NCI-H2107 (cell line): ENCODE data around the gene MRPL27.
A peak's percentile ranks its signal among the peaks of the same experiment; 100 is the strongest.

Experiments
- DNase-seq: peaks from one replicate; lab custom pipeline; 2025; lab: John Stamatoyannopoulos, UW

The MRPL27 gene

GRCh38 chr17:50382931-50383330 is 9.9 kb upstream of the MRPL27 start:
- no peak for DNase-seq

GRCh38 chr17:50381920-50382319 is 8.9 kb upstream of the MRPL27 start:
- DNase-seq, result no peak

- no peak for DNase-seq
Measured at GRCh38 chr17:50381260-50381815, 8.4 kb upstream of the MRPL27 start.

- no peak for DNase-seq
Measured at GRCh38 chr17:50380369-50381259, 7.6 kb upstream of the MRPL27 start.

- no peak for DNase-seq
Measured at GRCh38 chr17:50379351-50380132, 6.6 kb upstream of the MRPL27 start.

- no peak for DNase-seq
Measured at GRCh38 chr17:50375858-50376538, 3.0 kb upstream of the MRPL27 start.

GRCh38 chr17:50373705-50374104 is 721 bp upstream of the MRPL27 start:
- no peak for DNase-seq

- no peak for DNase-seq
Measured at GRCh38 chr17:50372222-50372757, 694 bp downstream of the MRPL27 start.

- no peak for DNase-seq
Measured at GRCh38 chr17:50371526-50371925, 1.5 kb downstream of the MRPL27 start.

GRCh38 chr17:50370052-50370451 is 2.9 kb downstream of the MRPL27 start:
- DNase-seq, result no peak

- DNase-seq, result no peak
Measured at GRCh38 chr17:50367401-50367800, 5.6 kb downstream of the MRPL27 start.

GRCh38 chr17:50365649-50366393 is 7.2 kb downstream of the MRPL27 start:
- no peak for DNase-seq

GRCh38 chr17:50365165-50365564 is 7.8 kb downstream of the MRPL27 start:
- no peak for DNase-seq

GRCh38 chr17:50364715-50365114 is 8.3 kb downstream of the MRPL27 start:
- no peak for DNase-seq

- no peak for DNase-seq
Measured at GRCh38 chr17:50364061-50364458, 8.9 kb downstream of the MRPL27 start.

GRCh38 chr17:50363217-50364060 is 9.5 kb downstream of the MRPL27 start:
- no peak for DNase-seq

- no peak for DNase-seq
Measured at GRCh38 chr17:50362661-50363060, 10.3 kb downstream of the MRPL27 start.

- DNase-seq, result peak; percentile 23
Measured at GRCh38 chr17:50361561-50362480, 11.2 kb downstream of the MRPL27 start.

GRCh38 chr17:50360486-50361115 is 12.4 kb downstream of the MRPL27 start:
- DNase-seq, result no peak
